ENCODE results near the gene ZNF136. TPM values are rescaled to one million over a fixed set of nuclear protein-coding genes. Genes with fewer than 3 reads are reported as not detected.

ZNF136 gene
- total and polyA plus RNA-seq, 2 of the 13 experiments (the other 11 are each of a cell fraction or from before 2014, with no cell fraction given): 2.5 to 10.2 TPM

DNA sequence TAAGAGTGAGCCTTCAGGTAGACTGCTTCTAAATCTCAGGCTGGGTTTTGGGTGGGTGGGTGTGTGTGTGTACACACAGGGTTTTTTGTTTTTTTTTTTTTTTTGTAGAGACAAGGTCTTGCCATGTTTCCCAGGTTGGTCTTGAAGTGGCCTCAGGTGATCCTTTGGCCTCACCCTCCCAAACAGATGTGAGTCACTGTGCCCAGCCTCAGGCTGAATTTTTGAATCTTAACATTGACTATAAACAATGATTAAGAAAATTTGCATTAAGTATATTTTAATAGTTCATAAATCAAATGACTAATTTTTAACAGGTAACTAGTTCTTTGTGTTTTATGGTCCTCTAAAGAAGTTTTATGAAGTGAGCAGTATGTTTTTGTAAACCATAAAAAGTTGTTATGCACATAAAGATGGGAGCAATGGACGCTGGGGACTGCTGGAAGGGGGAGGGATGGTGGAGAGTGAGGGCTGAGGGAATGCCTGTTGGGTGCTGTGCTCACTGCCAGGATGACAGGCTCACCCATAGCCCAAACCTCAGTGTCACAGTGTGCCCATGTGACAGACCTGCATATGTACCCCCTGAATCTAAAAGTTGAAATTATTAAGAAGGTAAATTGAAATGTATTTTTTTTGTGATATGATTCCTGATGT is 60.2 kb downstream of the ZNF136 start:
- Histone ChIP-seq H3K79me2 (ENCODE audit: insufficient read depth, low read length) (no peaks in the 10 kb centered on the region), H3K4me1 (ENCODE audit: insufficient read depth, low read length) (no peaks in the 10 kb centered on the region), H3K4me2 (ENCODE audit: low read depth, low read length) (no peak overlapping the region), H3K4me3 (replicated peaks in 1 of 3; ENCODE audit: insufficient read depth in 1 of 3, low read depth in 2 of 3, low read length in 3 of 3) (no peak overlapping the region), H4K20me1 (ENCODE audit: insufficient read depth, low read length) (no peaks in the 10 kb centered on the region), H3K9me3 (ENCODE audit: low read length) (0 out of 2 replicates have a peak, but pooled peaks cover 6% of the 10 kb centered on the region), H3K27me3 (ENCODE audit: control insufficient read depth in 1 of 2, insufficient read depth in 2 of 2, low read length in 2 of 2) (no peaks in the 10 kb centered on the region), H3K9ac (ENCODE audit: insufficient read depth, low read depth, low read length) (no peak overlapping the region), H3K27ac (ENCODE audit: extremely low read length, insufficient read depth, low read length) (no peak overlapping the region), H3K36me3 (replicated peaks in 1 of 2; ENCODE audit: control insufficient read depth in 1 of 2, insufficient read depth in 2 of 2, low read length in 2 of 2) (no peaks in the 10 kb centered on the region), H2AFZ (ENCODE audit: low read length) (no peak overlapping the region)
- CTCF ChIA-PET (ENCODE audit: low intra/inter-chr PET ratio, low total read pairs): no interaction called here
- no peak for TF ChIP-seq ZNF891 (CRISPR knock-in tag; IDR thresholded peaks at IDR 0.05)
- TF ChIP-seq, protein P1, sequence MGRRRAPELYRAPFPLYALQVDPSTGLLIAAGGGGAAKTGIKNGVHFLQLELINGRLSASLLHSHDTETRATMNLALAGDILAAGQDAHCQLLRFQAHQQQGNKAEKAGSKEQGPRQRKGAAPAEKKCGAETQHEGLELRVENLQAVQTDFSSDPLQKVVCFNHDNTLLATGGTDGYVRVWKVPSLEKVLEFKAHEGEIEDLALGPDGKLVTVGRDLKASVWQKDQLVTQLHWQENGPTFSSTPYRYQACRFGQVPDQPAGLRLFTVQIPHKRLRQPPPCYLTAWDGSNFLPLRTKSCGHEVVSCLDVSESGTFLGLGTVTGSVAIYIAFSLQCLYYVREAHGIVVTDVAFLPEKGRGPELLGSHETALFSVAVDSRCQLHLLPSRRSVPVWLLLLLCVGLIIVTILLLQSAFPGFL (CRISPR knock-in tag; IDR thresholded peaks at IDR 0.05): no peak
- no TSS peak for BruUV-seq (replicated peaks)
- no peak for FAIRE-seq
- in situ Hi-C loops (cut with HindIII; ENCODE audit: extremely low pct_ligation_motif_present, low pct_unique_long_range_greater_than_20kb) (no loop called here), intact Hi-C loops (cut with micrococcal nuclease; ENCODE audit: unreplicated experiment) (no loop called here)
- POLR2A ChIA-PET: no interaction called here
- 68% methylated on average over 1 of the region's 1 CpG for WGBS (ENCODE audit: low lambda C conversion rate)
- no peak for ATAC-seq
- no peak for DNase-seq (ENCODE audit: low spot score)

DNA sequence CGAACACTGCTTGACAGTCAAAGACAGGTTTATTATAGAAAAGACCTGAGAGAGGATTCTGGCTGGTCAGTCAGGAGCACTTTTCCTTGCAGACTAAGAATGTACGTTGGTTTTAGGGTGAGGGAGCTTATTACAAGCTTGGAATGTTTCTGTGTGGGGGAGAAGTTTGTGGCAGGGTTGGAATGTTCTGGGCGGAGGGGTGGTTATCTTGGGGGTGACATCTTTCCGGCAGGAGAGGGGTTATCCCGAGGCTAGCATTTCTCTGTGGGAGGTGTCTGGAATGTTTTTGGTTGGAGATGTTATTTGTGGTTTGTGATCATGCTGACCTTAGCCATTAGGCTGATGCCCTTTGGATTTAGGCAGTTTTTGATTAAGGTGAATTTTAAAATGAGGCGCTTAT is 61.8 kb downstream of the ZNF136 start:
- no peak for DNase-seq (ENCODE audit: low spot score)
- FAIRE-seq: no peak
- in situ Hi-C loops (cut with HindIII; ENCODE audit: extremely low pct_ligation_motif_present, low pct_unique_long_range_greater_than_20kb) (no loop called here), intact Hi-C loops (cut with micrococcal nuclease; ENCODE audit: unreplicated experiment) (no loop called here)
- Histone ChIP-seq H3K9ac (ENCODE audit: insufficient read depth, low read depth, low read length) (no peak overlapping the region), H3K4me3 (replicated peaks in 1 of 3; ENCODE audit: insufficient read depth in 1 of 3, low read depth in 2 of 3, low read length in 3 of 3) (no peak overlapping the region), H2AFZ (ENCODE audit: low read length) (no peak overlapping the region), H3K27ac (ENCODE audit: extremely low read length, insufficient read depth, low read length) (no peak overlapping the region), H3K9me3 (ENCODE audit: low read length) (no peaks in the 10 kb centered on the region), H4K20me1 (ENCODE audit: insufficient read depth, low read length) (no peaks in the 10 kb centered on the region), H3K36me3 (replicated peaks in 1 of 2; ENCODE audit: control insufficient read depth in 1 of 2, insufficient read depth in 2 of 2, low read length in 2 of 2) (no peaks in the 10 kb centered on the region), H3K79me2 (ENCODE audit: insufficient read depth, low read length) (no peaks in the 10 kb centered on the region), H3K4me1 (ENCODE audit: insufficient read depth, low read length) (no peaks in the 10 kb centered on the region), H3K27me3 (ENCODE audit: control insufficient read depth in 1 of 2, insufficient read depth in 2 of 2, low read length in 2 of 2) (no peaks in the 10 kb centered on the region), H3K4me2 (ENCODE audit: low read depth, low read length) (no peak overlapping the region)
- 84% methylated on average over 6 of the region's 6 CpGs for WGBS (ENCODE audit: low lambda C conversion rate)
- ChIA-PET POLR2A (no interaction called here), CTCF (ENCODE audit: low intra/inter-chr PET ratio, low total read pairs) (no interaction called here)
- no TSS peak for BruUV-seq (replicated peaks)
- no peak for ATAC-seq
- TF ChIP-seq, protein P2, sequence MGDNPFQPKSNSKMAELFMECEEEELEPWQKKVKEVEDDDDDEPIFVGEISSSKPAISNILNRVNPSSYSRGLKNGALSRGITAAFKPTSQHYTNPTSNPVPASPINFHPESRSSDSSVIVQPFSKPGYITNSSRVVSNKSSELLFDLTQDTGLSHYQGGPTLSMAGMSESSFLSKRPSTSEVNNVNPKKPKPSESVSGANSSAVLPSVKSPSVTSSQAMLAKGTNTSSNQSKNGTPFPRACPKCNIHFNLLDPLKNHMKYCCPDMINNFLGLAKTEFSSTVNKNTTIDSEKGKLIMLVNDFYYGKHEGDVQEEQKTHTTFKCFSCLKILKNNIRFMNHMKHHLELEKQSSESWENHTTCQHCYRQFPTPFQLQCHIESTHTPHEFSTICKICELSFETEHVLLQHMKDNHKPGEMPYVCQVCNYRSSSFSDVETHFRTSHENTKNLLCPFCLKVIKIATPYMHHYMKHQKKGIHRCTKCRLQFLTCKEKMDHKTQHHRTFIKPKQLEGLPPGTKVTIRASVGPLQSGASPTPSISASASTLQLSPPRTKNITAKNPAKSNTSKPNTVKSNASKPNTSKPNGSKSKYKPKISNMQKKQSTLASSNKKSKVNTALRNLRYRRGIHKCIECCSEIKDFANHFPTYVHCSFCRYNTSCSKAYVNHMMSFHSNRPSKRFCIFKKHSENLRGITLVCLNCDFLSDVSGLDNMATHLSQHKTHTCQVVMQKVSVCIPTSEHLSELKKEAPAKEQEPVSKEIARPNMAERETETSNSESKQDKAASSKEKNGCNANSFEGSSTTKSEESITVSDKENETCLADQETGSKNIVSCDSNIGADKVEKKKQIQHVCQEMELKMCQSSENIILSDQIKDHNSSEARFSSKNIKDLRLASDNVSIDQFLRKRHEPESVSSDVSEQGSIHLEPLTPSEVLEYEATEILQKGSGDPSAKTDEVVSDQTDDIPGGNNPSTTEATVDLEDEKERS (CRISPR knock-in tag; IDR thresholded peaks at IDR 0.05): no peak
- TF ChIP-seq ZNF33B (CRISPR knock-in tag; IDR thresholded peaks at IDR 0.05): no peak
- TF ChIP-seq, protein P3, sequence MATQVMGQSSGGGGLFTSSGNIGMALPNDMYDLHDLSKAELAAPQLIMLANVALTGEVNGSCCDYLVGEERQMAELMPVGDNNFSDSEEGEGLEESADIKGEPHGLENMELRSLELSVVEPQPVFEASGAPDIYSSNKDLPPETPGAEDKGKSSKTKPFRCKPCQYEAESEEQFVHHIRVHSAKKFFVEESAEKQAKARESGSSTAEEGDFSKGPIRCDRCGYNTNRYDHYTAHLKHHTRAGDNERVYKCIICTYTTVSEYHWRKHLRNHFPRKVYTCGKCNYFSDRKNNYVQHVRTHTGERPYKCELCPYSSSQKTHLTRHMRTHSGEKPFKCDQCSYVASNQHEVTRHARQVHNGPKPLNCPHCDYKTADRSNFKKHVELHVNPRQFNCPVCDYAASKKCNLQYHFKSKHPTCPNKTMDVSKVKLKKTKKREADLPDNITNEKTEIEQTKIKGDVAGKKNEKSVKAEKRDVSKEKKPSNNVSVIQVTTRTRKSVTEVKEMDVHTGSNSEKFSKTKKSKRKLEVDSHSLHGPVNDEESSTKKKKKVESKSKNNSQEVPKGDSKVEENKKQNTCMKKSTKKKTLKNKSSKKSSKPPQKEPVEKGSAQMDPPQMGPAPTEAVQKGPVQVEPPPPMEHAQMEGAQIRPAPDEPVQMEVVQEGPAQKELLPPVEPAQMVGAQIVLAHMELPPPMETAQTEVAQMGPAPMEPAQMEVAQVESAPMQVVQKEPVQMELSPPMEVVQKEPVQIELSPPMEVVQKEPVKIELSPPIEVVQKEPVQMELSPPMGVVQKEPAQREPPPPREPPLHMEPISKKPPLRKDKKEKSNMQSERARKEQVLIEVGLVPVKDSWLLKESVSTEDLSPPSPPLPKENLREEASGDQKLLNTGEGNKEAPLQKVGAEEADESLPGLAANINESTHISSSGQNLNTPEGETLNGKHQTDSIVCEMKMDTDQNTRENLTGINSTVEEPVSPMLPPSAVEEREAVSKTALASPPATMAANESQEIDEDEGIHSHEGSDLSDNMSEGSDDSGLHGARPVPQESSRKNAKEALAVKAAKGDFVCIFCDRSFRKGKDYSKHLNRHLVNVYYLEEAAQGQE (IDR thresholded peaks at IDR 0.05; ENCODE audit: borderline replicate concordance in 1 of 2, low read depth in 1 of 2, low read length in 2 of 2): no peak
- TF ChIP-seq NFE2 (CRISPR knock-in tag; IDR thresholded peaks at IDR 0.05): no peak
- TF ChIP-seq SIX4 (CRISPR knock-in tag; IDR thresholded peaks at IDR 0.05): no peak
- no peak for TF ChIP-seq ZNF614 (CRISPR knock-in tag; IDR thresholded peaks at IDR 0.05; ENCODE audit: borderline replicate concordance)
- TF ChIP-seq, protein P4, sequence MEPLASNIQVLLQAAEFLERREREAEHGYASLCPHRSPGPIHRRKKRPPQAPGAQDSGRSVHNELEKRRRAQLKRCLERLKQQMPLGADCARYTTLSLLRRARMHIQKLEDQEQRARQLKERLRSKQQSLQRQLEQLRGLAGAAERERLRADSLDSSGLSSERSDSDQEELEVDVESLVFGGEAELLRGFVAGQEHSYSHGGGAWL (CRISPR knock-in tag; IDR thresholded peaks at IDR 0.05): no peak

Data from HepG2 (cell line).